H1 (cell line): ENCODE measurements around the gene P2RX2. TPM values are rescaled to one million over a fixed set of nuclear protein-coding genes. Genes with fewer than 3 reads are reported as not detected.

ENCODE experiments used
- HDAC6 ChIP-seq: IDR thresholded peaks from one replicate; pipeline ENCODE4 v1.7.1; 2012; ENCODE audit warnings: low read depth, mild to moderate bottlenecking, inconsistent platforms, low read length, moderate library complexity
- KDM1A ChIP-seq: fragments of 200-600, 300-600 bp; sonication (generic); IDR thresholded peaks from 2 replicates; pipeline ENCODE4 v1.7.1; 2016; ENCODE audit warnings: mild to moderate bottlenecking, low read length, borderline replicate concordance
- POLR2A ChIP-seq, 2 experiments: IDR thresholded peaks; 1 replicate in 1 of 2; 2 replicates in 1 of 2; pipeline ENCODE4 v1.6.1; 2011; ENCODE audit warnings: low read depth in 2 of 2, low read length in 2 of 2, mild to moderate bottlenecking in 2 of 2; ENCODE audit errors: control extremely low read depth in 1 of 2
- RFX5 ChIP-seq: IDR thresholded peaks from 2 replicates; pipeline ENCODE4 v1.6.1; 2011; ENCODE audit warnings: low read depth, low read length, improper control_type of control experiment, borderline replicate concordance
- RXRA ChIP-seq: IDR thresholded peaks from 2 replicates; pipeline ENCODE4 v1.6.1; 2011; ENCODE audit warnings: low read depth, mild to moderate bottlenecking, low read length, moderate library complexity; ENCODE audit not compliant: insufficient read depth
- SAP30 ChIP-seq: fragments of 300-600 bp; sonication (generic); IDR thresholded peaks from 2 replicates; pipeline ENCODE4 v1.7.1; 2012; ENCODE audit warnings: low read length, moderate library complexity, mild to moderate bottlenecking, inconsistent platforms; ENCODE audit not compliant: insufficient read depth, insufficient replicate concordance
- SIN3A ChIP-seq, 2 experiments: IDR thresholded peaks in 1 of 2; conservative IDR thresholded peaks in 1 of 2; 2 replicates each; pipeline ENCODE4 v1.6.1; 2011 to 2012; ENCODE audit warnings: low read length in 2 of 2, improper control_type of control experiment in 1 of 2, low read depth in 1 of 2, mild to moderate bottlenecking in 1 of 2
- SP2 ChIP-seq: IDR thresholded peaks from 2 replicates; pipeline ENCODE4 v1.6.1; 2012; ENCODE audit warnings: mild to moderate bottlenecking, low read length, inconsistent platforms
- SP4 ChIP-seq: IDR thresholded peaks from 2 replicates; pipeline ENCODE4 v1.6.1; 2012; ENCODE audit warnings: low read length, inconsistent platforms
- SUZ12 ChIP-seq: fragments of 200-600 bp; sonication (generic); IDR thresholded peaks from 2 replicates; pipeline ENCODE4 v1.6.1; 2012; ENCODE audit warnings: mild to moderate bottlenecking, inconsistent platforms, low read length, moderate library complexity, mixed read lengths
- TAF1 ChIP-seq: IDR thresholded peaks from 2 replicates; pipeline ENCODE4 v1.6.1; 2011; ENCODE audit warnings: mild to moderate bottlenecking, low read depth, low read length
- TEAD4 ChIP-seq: IDR thresholded peaks from 2 replicates; pipeline ENCODE4 v1.6.1; 2012; ENCODE audit warnings: low read depth, low read length, inconsistent platforms, mixed read lengths
- polyA plus RNA-seq, 7 experiments: library from polyadenylated mRNA; depleted of rRNA in 3 of 7; stranded (reverse) in 5 of 7; unstranded in 2 of 7; fragments of >200 nt in 5 of 7; fragments of 200-250 nt in 2 of 7; gene quantifications; 1 replicate in 5 of 7; 2 replicates in 1 of 7; 4 replicates in 1 of 7; pipeline versions ENCODE4 v1.2.1 to v1.2.3, GENCODE V29; 2011 to 2013; ENCODE audit warnings: missing spikeins in 2 of 7, mixed read lengths in 2 of 7
- total RNA-seq: library from RNA; stranded (reverse); fragmentation: NEBNext Ultra II Directional; extraction: Animal tissue kit (Norgen Biotek cat#: 25700); gene quantifications from 2 replicates; pipeline ENCODE4 v1.2.1, GENCODE V29; 2021

Gene P2RX2
- total and polyA plus RNA-seq, 2 of the 8 experiments (the other 6 are each of a cell fraction or from before 2014, with no cell fraction given): 0.84 to 2.2 TPM

DNA sequence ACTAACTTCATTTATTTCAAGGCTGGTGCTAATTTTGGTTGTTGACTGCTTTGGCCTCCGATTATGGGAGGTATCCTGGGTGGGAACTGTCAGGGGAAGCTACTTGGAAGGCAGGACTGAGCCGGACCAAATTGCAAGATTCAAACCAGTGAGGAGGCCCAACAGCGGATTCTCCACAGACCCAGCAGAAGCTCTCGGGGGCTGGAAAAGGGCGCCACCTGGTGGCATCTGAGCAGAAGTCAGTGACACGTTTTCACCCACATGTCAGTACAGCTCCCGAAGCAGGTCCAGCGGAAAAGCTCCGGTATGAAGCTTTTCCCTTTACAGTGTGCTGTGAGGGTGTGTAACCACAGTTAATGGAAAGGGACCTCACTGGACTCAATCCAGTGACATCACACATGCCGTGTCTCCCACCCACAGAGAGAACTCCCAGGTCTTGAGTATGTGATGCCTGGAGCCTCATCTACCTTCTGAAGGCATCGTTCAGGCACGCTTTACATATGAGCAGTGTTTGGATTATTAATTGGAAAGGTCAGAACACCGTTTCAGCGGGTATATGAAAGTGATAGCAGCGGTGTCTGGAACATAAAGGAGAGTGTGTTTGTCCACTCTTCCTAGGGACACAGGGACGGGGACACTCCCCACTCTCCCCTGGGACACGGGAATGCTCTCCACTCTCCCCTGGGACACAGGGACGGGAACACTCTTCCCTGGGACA lies 3.6 kb upstream of the P2RX2 start (continued):
- TF ChIP-seq SAP30 (no peak), SIN3A (conservative IDR thresholded peaks at IDR 0.05 in 1 of 2, IDR thresholded peaks at IDR 0.05 in 1 of 2; ENCODE audit: low read depth in 1 of 2, low read length in 2 of 2) (peak in 1 of 2 experiments; percentile 24; a peak in 1 of 4 replicates), KDM1A (no peak), HDAC6 (no peak), RXRA (no peak), POLR2A (IDR thresholded peaks at IDR 0.05; ENCODE audit: control extremely low read depth in 1 of 2, low read depth in 2 of 2, low read length in 2 of 2) (no peak), SP2 (no peak), SUZ12 (peak; percentile 44; the same call in 1 of the 2 replicates), TEAD4 (0 out of 2 replicates have a peak, but pooled peaks have one; percentile 44), RFX5 (no peak), TAF1 (no peak), SP4 (no peak)
